NCI-H1105 (cell line): ENCODE measurements around the gene ARL5A.
"Not testable (repeated sequence)": the region's sequence is repeated elsewhere in the genome, so short reads cannot be mapped to it uniquely, and the experiment has no call there.

Experiments
- DNase-seq: peaks from one replicate; lab custom pipeline; 2025; lab: John Stamatoyannopoulos, UW

The ARL5A gene

GRCh38 chr2:151795646-151796240, 32.5 kb downstream of the ARL5A start:
- DNase-seq, result no peak

- DNase-seq, result not testable (repeated sequence)
Observed at GRCh38 chr2:151794422-151794821, 33.8 kb downstream of the ARL5A start.

- DNase-seq, result no peak
Observed at GRCh38 chr2:151793123-151793522, 35.1 kb downstream of the ARL5A start.

GRCh38 chr2:151792589-151792988, 35.6 kb downstream of the ARL5A start:
- no peak for DNase-seq

GRCh38 chr2:151791545-151791944, 36.7 kb downstream of the ARL5A start:
- no peak for DNase-seq

- no peak for DNase-seq
Observed at GRCh38 chr2:151790689-151791088, 37.5 kb downstream of the ARL5A start.

GRCh38 chr2:151789055-151789834, 39.0 kb downstream of the ARL5A start:
- no peak for DNase-seq

- DNase-seq, result no peak
Observed at GRCh38 chr2:151786483-151786882, 41.7 kb downstream of the ARL5A start.

- no peak for DNase-seq
Observed at GRCh38 chr2:151786077-151786476, 42.1 kb downstream of the ARL5A start.

- DNase-seq, result no peak
Observed at GRCh38 chr2:151783133-151783520, 45.1 kb downstream of the ARL5A start.

- DNase-seq, result no peak
Observed at GRCh38 chr2:151782378-151783132, 45.7 kb downstream of the ARL5A start.

- no peak for DNase-seq
Observed at GRCh38 chr2:151781642-151782041, 46.6 kb downstream of the ARL5A start.

GRCh38 chr2:151780938-151781337, 47.3 kb downstream of the ARL5A start:
- DNase-seq, result no peak

GRCh38 chr2:151777935-151778334, 50.3 kb downstream of the ARL5A start:
- no peak for DNase-seq

GRCh38 chr2:151777487-151777886, 50.7 kb downstream of the ARL5A start:
- DNase-seq, result no peak

GRCh38 chr2:151776367-151776766, 51.9 kb downstream of the ARL5A start:
- DNase-seq, result no peak

- DNase-seq, result no peak
Observed at GRCh38 chr2:151775057-151775740, 53.0 kb downstream of the ARL5A start.

- DNase-seq, result no peak
Observed at GRCh38 chr2:151774506-151774905, 53.7 kb downstream of the ARL5A start.

- no peak for DNase-seq
Observed at GRCh38 chr2:151771599-151772358, 56.4 kb downstream of the ARL5A start.

- no peak for DNase-seq
Observed at GRCh38 chr2:151770995-151771394, 57.2 kb downstream of the ARL5A start.

GRCh38 chr2:151769606-151770005, 58.6 kb downstream of the ARL5A start:
- DNase-seq, result no peak

- no peak for DNase-seq
Observed at GRCh38 chr2:151767536-151767935, 60.7 kb downstream of the ARL5A start.
